H1 (cell line): Measurements from ENCODE around the gene PLEKHG2.

Experiments used
- ATF2 ChIP-seq: IDR thresholded peaks from 2 replicates; pipeline ENCODE4 v1.6.1; 2012; ENCODE audit warnings: low read length, inconsistent platforms
- BRCA1 ChIP-seq: IDR thresholded peaks from 2 replicates; pipeline ENCODE4 v1.6.1; 2012; ENCODE audit warnings: low read depth, low read length, improper control_type of control experiment
- CHD2 ChIP-seq: IDR thresholded peaks from 2 replicates; pipeline ENCODE4 v1.6.1; 2012; ENCODE audit warnings: low read length, improper control_type of control experiment
- CTCF ChIP-seq, 3 experiments: IDR thresholded peaks; 1 replicate in 2 of 3; 2 replicates in 1 of 3; pipeline versions ENCODE4 v1.5.1 to v1.6.1; 2011; ENCODE audit warnings: low read length in 3 of 3, mild to moderate bottlenecking in 3 of 3, inconsistent platforms in 2 of 3, low read depth in 1 of 3, moderate library complexity in 1 of 3; ENCODE audit not compliant: insufficient read depth in 1 of 3; ENCODE audit errors: control extremely low read depth in 1 of 3
- EGR1 ChIP-seq: IDR thresholded peaks from 2 replicates; pipeline ENCODE4 v1.6.1; 2011; ENCODE audit warnings: low read depth, low read length, borderline replicate concordance
- EZH2 ChIP-seq: fragments of 200-600 bp; sonication (generic); IDR thresholded peaks from 2 replicates; pipeline ENCODE4 v1.7.1; 2012; ENCODE audit warnings: low read depth, mild to moderate bottlenecking, moderate library complexity, low read length, inconsistent platforms; ENCODE audit not compliant: severe bottlenecking
- GABPA ChIP-seq: IDR thresholded peaks from 2 replicates; pipeline ENCODE4 v1.6.1; 2011; ENCODE audit warnings: mild to moderate bottlenecking, low read length, moderate library complexity, borderline replicate concordance; ENCODE audit not compliant: insufficient read depth
- JUN ChIP-seq: IDR thresholded peaks from 2 replicates; pipeline ENCODE4 v1.6.1; 2011; ENCODE audit warnings: low read depth, mild to moderate bottlenecking, improper control_type of control experiment, low read length
- KDM5A ChIP-seq: fragments of 200-600 bp; IDR thresholded peaks from 2 replicates; pipeline ENCODE4 v1.7.1; 2012; ENCODE audit warnings: mild to moderate bottlenecking, low read length, inconsistent platforms, mixed read lengths
- SIRT6 ChIP-seq: IDR thresholded peaks from one replicate; pipeline ENCODE4 v1.7.1; 2012; ENCODE audit warnings: low read length, inconsistent platforms
- SRF ChIP-seq: IDR thresholded peaks from 2 replicates; pipeline ENCODE4 v1.6.1; 2011; ENCODE audit warnings: mild to moderate bottlenecking, low read depth, low read length, moderate library complexity

- no peak for TF ChIP-seq KDM5A
- TF ChIP-seq GABPA, result no peak
- no peak for TF ChIP-seq EGR1
- no peak for TF ChIP-seq JUN
- TF ChIP-seq CTCF (IDR thresholded peaks at IDR 0.05; ENCODE audit: control extremely low read depth in 1 of 3, insufficient read depth in 1 of 3, low read depth in 1 of 3, low read length in 3 of 3), result no peak
- TF ChIP-seq BRCA1, result no peak
- TF ChIP-seq EZH2, result no peak
- TF ChIP-seq SIRT6, result no peak
- no peak for TF ChIP-seq SRF
- no peak for TF ChIP-seq ATF2
- no peak for TF ChIP-seq CHD2
Observed at GRCh38 chr19:39465956-39466747, 53.7 kb downstream of the PLEKHG2 start.
